Measurements from ENCODE around the gene PFN3.
A peak's percentile ranks its signal among the peaks of the same experiment; 100 is the strongest.
"Not testable (repeated sequence)": the region's sequence is repeated elsewhere in the genome, so short reads cannot be mapped to it uniquely, and the experiment has no call there.

Gene PFN3

GRCh38 chr5:177423671-177424070 lies 23.2 kb upstream of the PFN3 start:
- ATAC-seq (replicated peaks), result no peak
- no peak overlapping the region for H3K4me3 Mint-ChIP-seq

GRCh38 chr5:177421062-177421798 lies 20.8 kb upstream of the PFN3 start:
- Mint-ChIP-seq H3K27me3 (no peaks in the 10 kb centered on the region), H3K9me3 (no peaks in the 10 kb centered on the region), H3K4me3 (no peak overlapping the region), H3K4me1 (peaks cover 6 to 10% of the 10 kb centered on the region in 2 donors), H3K36me3 (no peaks in the 10 kb centered on the region), H3K27ac (no peak overlapping the region)
- no peak for ATAC-seq (replicated peaks)
- DNase-seq, result no peak

More at GRCh38 chr5:177423671-177424070, 23.2 kb upstream of the PFN3 start:
- Mint-ChIP-seq H3K27ac (no peak overlapping the region), H3K4me1 (peaks cover 16 to 27% of the 10 kb centered on the region in 2 donors), H3K9me3 (no peaks in the 10 kb centered on the region), H3K27me3 (no peaks in the 10 kb centered on the region), H3K36me3 (peaks cover 4 to 5% of the 10 kb centered on the region in 2 donors)
- no peak for DNase-seq

DNA sequence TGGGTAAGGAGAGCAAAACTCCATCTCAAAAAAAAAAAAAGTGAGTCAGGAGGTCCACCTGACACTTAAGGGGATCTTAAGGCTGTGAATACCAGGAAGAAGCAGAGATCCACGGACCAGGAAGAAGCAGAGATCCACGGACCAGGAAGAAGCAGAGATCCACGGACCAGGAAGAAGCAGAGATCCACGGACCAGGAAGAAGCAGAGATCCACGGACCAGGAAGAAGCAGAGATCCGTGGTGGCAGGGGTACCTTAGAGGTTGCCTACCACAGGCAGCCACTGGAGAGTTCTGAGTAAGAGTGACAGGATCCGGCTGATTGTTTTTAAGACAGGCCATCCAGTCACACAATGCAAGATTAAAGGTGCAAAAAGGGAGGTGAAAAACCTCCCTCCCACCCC lies 20.0 kb upstream of the PFN3 start:
- not testable (repeated sequence) for H3K4me1 Mint-ChIP-seq; H3K36me3 Mint-ChIP-seq; H3K27me3 Mint-ChIP-seq; H3K4me3 Mint-ChIP-seq; DNase-seq; H3K9me3 Mint-ChIP-seq; ATAC-seq (replicated peaks); H3K27ac Mint-ChIP-seq

GRCh38 chr5:177419046-177419445 lies 18.6 kb upstream of the PFN3 start:
- ATAC-seq (replicated peaks) (no peak), DNase-seq (no peak)
- H3K27me3 Mint-ChIP-seq, result no peaks in the 10 kb centered on the region

DNA sequence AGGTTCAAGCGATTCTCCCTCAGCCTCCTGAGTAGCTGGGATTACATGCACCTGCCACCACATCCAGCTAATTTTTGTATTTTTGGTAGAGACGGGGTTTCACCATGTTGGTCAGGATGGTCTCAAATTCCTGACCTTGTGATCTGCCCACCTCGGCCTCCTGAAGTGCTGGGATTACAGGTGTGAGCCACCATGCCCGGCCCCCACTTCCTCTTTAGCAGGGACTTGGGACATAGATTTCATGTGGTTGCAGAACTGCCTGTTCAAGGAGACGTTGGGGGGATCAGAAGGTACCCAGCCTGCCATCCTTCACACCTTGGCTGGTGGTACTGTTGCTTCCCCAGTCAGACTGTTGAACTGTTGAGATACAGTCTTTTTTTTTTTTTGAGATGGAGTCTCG lies 16.6 kb upstream of the PFN3 start:
- not testable (repeated sequence) for DNase-seq; H3K27ac Mint-ChIP-seq; ATAC-seq (replicated peaks); H3K4me3 Mint-ChIP-seq; H3K9me3 Mint-ChIP-seq; H3K27me3 Mint-ChIP-seq; H3K4me1 Mint-ChIP-seq; H3K36me3 Mint-ChIP-seq

More at GRCh38 chr5:177419046-177419445, 18.6 kb upstream of the PFN3 start:
- Mint-ChIP-seq H3K4me1 (no peaks in the 10 kb centered on the region), H3K9me3 (no peaks in the 10 kb centered on the region), H3K4me3 (no peak overlapping the region), H3K36me3 (no peaks in the 10 kb centered on the region), H3K27ac (no peak overlapping the region)

DNA sequence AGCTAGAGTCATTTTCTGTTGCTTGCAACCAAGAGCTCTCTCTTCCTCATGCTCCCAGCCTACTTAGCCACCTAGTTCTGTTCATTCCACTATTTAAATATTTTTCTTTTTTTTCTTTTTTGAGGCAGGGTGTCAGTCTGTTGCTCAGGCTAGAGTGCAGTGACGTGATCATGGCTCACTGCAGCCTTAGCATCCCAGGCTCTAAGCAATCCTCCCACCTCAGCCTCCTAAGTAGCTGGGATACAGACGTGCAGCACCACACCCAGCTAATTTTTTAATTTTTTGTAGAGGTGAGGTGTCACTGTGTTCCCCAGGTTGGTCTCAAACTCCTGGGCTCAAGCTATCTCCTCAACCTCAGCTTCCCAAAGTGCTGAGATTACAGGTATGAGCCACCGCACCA lies 14.0 kb upstream of the PFN3 start:
- DNase-seq, result no peak
- no peak overlapping the region for H3K27ac Mint-ChIP-seq
- no peaks in the 10 kb centered on the region for H3K9me3 Mint-ChIP-seq
- no peak overlapping the region for H3K4me3 Mint-ChIP-seq
- no peaks in the 10 kb centered on the region for H3K27me3 Mint-ChIP-seq
- no peaks in the 10 kb centered on the region for H3K36me3 Mint-ChIP-seq
- no peak for ATAC-seq (replicated peaks)
- peaks cover 5 to 8% of the 10 kb centered on the region in 2 donors for H3K4me1 Mint-ChIP-seq

- ATAC-seq (replicated peaks), result peak in 1 of 2 donors; percentile 58
- no peak overlapping the region for H3K4me3 Mint-ChIP-seq
- H3K9me3 Mint-ChIP-seq, result no peaks in the 10 kb centered on the region
- peak overlapping the region; percentile 47 for H3K27ac Mint-ChIP-seq
- H3K36me3 Mint-ChIP-seq, result no peaks in the 10 kb centered on the region
- peaks cover 5 to 8% of the 10 kb centered on the region in 2 donors for H3K4me1 Mint-ChIP-seq
- no peaks in the 10 kb centered on the region for H3K27me3 Mint-ChIP-seq
- DNase-seq, result no peak
Measured at GRCh38 chr5:177412603-177413233, 12.3 kb upstream of the PFN3 start.

GRCh38 chr5:177410575-177410974 lies 10.1 kb upstream of the PFN3 start:
- Mint-ChIP-seq H3K27me3 (no peaks in the 10 kb centered on the region), H3K9me3 (no peaks in the 10 kb centered on the region), H3K4me3 (no peak overlapping the region), H3K27ac (no peak overlapping the region), H3K4me1 (peaks cover 10 to 15% of the 10 kb centered on the region in 2 donors), H3K36me3 (no peaks in the 10 kb centered on the region)
- ATAC-seq (replicated peaks) (no peak), DNase-seq (no peak)

GRCh38 chr5:177409043-177409801 lies 8.8 kb upstream of the PFN3 start, which contains the start of gene F12:
TSS of gene F12 (minus strand) at chr5:177409564. CDS start at chr5:177409527, 37 bp downstream.
- no peaks in the 10 kb centered on the region for H3K27me3 Mint-ChIP-seq
- H3K27ac Mint-ChIP-seq, result no peak within 1 kb of the TSS
- H3K4me1 Mint-ChIP-seq, result peaks cover 22 to 29% of the 10 kb centered on the region in 2 donors
- H3K4me3 Mint-ChIP-seq, result no peak within 1 kb of the TSS
- ATAC-seq (replicated peaks) (no peak), DNase-seq (no peak)
- H3K36me3 Mint-ChIP-seq, result no peaks in the 10 kb centered on the region
- H3K9me3 Mint-ChIP-seq, result no peaks in the 10 kb centered on the region

DNA sequence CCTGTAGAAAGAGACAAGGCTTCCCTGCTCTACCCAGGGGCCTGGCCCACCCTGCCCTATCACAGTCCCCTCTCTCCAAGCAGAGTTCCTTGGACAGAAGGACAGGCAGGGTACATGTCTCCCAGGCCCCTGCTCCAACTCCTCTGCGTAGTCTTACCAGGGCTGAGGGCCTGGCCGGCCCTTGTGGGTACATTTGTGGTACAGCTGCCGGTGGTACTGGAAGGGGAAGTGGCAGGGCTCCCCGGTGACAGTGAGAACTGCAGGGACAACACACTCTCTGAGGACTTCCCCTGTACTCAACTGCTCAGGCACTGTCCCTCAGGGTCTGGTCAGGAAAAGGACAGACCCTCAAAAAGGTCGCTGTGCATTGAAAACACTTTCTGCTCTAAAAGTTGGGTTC lies 5.3 kb upstream of the PFN3 start:
- no peaks in the 10 kb centered on the region for H3K9me3 Mint-ChIP-seq
- H3K27me3 Mint-ChIP-seq, result peaks cover 18 to 26% of the 10 kb centered on the region in 2 donors
- peak overlapping the region; percentile 43 for H3K27ac Mint-ChIP-seq
- DNase-seq, result peak; percentile 49
- H3K4me3 Mint-ChIP-seq, result peak overlapping the region in 1 of 2 donors; percentile 82
- H3K4me1 Mint-ChIP-seq, result peaks cover 28 to 38% of the 10 kb centered on the region in 2 donors
- ATAC-seq (replicated peaks), result peak; percentile 62 to 66
- no peaks in the 10 kb centered on the region for H3K36me3 Mint-ChIP-seq

DNA sequence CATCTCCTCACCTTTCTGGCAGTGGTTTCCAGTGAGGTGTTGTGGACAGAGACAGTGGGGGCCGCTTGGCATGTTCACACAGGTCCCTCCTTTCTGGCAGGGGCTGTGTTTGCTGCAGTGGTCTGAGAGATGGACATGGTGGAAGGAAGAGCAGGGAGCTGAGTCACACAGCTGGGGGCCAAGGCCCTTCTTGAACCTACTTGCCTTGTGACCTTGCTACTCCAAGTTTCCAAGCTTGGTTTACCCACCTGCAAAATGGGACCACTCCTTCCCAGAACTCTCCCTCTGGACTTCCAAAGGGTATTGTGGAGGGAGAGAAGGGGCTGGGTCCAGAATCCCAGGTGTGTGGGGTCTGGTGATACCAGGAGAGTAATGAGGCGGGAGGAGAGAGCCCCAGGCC lies 4.9 kb upstream of the PFN3 start:
- DNase-seq (no peak), ATAC-seq (replicated peaks) (no peak)
- Mint-ChIP-seq H3K4me1 (peaks cover 28 to 38% of the 10 kb centered on the region in 2 donors), H3K9me3 (no peaks in the 10 kb centered on the region), H3K36me3 (no peaks in the 10 kb centered on the region), H3K27ac (no peak overlapping the region), H3K27me3 (peaks cover 18 to 28% of the 10 kb centered on the region in 2 donors), H3K4me3 (peak overlapping the region; percentile 82 to 84)

GRCh38 chr5:177404641-177405179 lies 4.2 kb upstream of the PFN3 start:
- no peaks in the 10 kb centered on the region for H3K9me3 Mint-ChIP-seq
- peak overlapping the region; percentile 65 for H3K27ac Mint-ChIP-seq
- no peak for ATAC-seq (replicated peaks)
- H3K36me3 Mint-ChIP-seq, result no peaks in the 10 kb centered on the region
- H3K27me3 Mint-ChIP-seq, result peaks cover 18 to 33% of the 10 kb centered on the region in 2 donors
- H3K4me3 Mint-ChIP-seq, result peak overlapping the region; percentile 82 to 84
- no peak for DNase-seq
- peaks cover 28 to 38% of the 10 kb centered on the region in 2 donors for H3K4me1 Mint-ChIP-seq

- ATAC-seq (replicated peaks), result peak; percentile 88 to 89
- Mint-ChIP-seq H3K4me3 (peak overlapping the region; percentile 82 to 84), H3K9me3 (no peaks in the 10 kb centered on the region), H3K27me3 (peaks cover 18 to 40% of the 10 kb centered on the region in 2 donors), H3K4me1 (peaks cover 28 to 38% of the 10 kb centered on the region in 2 donors), H3K36me3 (no peaks in the 10 kb centered on the region), H3K27ac (peak overlapping the region; percentile 79)
- DNase-seq, result peak; percentile 73
Measured at GRCh38 chr5:177403792-177404640, 3.6 kb upstream of the PFN3 start.

Measured in stimulated activated naive B cell treated with anti-CD40 and anti-IgM and Interleukin-4, amounts not matched to agents 10 μg/mL and 1 μg/mL and 100 μg/mL, for 72 hours (primary cell).